ENCODE results near the gene TNFRSF21.

GRCh38 chr6:47197682-47198640 is 111.7 kb downstream of the TNFRSF21 start:
- TF ChIP-seq CTCF (IDR thresholded peaks at IDR 0.05): no peak
- no peak for TF ChIP-seq POLR2AphosphoS5 (IDR thresholded peaks at IDR 0.05)

Data from prostate gland (tissue), 2 donors.